NCI-H128 (cell line): ENCODE data around the gene C2CD4D.
"Not testable (repeated sequence)": the region's sequence is repeated elsewhere in the genome, so short reads cannot be mapped to it uniquely, and the experiment has no call there.

Experiments used
- DNase-seq: peaks from one replicate; lab custom pipeline; 2025; ENCODE audit not compliant: unreplicated experiment; lab: John Stamatoyannopoulos, UW

Gene C2CD4D

GRCh38 chr1:151858886-151859665, 19.5 kb upstream of the C2CD4D start:
- DNase-seq = no peak

- DNase-seq = no peak
Observed at GRCh38 chr1:151858030-151858746, 18.6 kb upstream of the C2CD4D start.

GRCh38 chr1:151855933-151856332, 16.3 kb upstream of the C2CD4D start:
- no peak for DNase-seq

GRCh38 chr1:151855516-151855915, 15.9 kb upstream of the C2CD4D start:
- not testable (repeated sequence) for DNase-seq

GRCh38 chr1:151854658-151855057, 15.0 kb upstream of the C2CD4D start:
- no peak for DNase-seq

DNA sequence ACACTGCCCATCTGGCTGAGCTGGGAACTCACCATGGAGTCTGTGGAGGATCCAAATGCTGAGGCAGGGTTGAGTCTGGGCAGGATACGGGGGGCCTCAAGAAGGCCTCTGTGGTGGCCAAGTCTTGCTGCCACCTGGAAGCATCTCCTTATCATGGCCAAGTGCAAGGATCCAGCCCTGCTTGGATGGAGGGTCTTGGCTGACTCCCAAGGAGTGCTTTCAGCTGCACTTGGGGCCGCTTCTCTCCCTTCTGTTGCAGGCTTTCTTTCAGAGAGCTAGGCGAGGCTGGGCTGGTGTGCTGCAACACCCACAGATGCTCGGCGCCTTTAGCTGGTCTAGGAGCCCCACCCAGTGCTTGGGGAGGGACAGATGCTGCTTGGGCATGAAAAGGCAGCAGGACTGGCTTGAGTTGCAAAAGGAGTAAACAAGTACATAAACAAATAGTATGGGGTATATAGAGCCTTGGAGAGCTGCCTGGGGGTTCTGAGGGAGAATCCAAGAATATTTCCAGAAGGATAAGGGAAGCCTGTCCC, 13.9 kb upstream of the C2CD4D start, which contains the start of gene THEM5:
Gene THEM5, minus strand, starts transcription at position 302 of the 533 bp plus-strand sequence. Its CDS starts 147 bp downstream, at position 155.
- no peak for DNase-seq

DNA sequence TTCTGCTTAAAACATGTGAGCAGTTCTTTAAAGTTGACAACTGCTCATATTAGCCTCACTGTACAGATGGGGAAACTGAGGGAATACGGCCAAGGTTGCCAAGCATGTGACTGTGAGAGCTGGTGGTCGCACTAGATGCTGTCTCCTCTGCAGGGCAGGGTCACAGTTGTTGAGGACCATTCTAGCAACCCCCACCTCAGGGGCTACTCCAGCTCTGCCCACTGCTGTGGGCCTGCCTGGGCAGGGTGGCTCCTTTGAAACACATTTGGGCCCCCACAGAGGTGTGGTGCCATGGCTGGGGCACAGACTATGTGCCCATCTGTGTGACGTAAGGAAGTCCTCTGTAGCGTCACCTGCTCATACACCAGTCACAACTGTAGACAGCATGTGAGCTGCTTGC, 13.1 kb upstream of the C2CD4D start:
- no peak for DNase-seq

DNA sequence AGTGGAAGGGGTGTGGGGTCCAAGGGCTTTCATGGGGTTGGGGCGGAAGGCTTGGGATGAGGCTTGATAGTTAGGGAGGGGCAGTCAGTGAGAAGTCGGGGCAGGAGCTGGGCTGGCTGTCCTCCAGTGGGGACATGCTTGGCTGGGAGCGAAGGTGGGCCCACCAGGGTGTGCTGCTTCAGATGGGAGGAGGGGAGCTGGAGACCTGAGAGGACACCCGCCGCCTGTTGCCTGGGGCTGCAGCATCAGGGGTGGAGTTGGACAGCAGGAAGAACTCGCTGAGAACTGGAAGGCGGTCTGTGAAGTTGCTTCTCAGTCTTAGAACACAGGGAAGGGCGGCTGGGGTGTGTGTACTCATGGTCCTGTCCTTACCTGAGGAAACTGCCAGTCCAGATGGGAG, 12.3 kb upstream of the C2CD4D start:
- DNase-seq = no peak

DNA sequence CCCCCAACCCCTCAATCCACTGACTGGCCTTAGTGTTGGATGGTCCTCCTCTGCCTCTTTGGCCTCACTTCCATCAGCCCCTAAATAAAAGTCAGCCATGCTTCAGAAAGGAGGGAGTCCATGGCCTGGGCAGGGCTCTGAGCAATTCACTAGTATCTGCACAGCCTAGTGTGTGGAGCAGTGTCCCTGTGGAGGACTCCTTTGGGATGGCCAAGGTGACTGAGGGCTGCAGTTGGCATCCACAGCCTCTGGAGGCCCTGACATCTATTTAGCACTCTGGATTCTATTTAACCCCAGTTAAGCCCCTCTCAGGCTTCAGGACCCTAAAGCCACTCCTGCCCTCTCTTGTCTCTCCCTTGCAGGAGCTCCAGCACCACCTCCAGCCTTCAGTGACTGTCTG, 10.3 kb upstream of the C2CD4D start:
- no peak for DNase-seq

DNA sequence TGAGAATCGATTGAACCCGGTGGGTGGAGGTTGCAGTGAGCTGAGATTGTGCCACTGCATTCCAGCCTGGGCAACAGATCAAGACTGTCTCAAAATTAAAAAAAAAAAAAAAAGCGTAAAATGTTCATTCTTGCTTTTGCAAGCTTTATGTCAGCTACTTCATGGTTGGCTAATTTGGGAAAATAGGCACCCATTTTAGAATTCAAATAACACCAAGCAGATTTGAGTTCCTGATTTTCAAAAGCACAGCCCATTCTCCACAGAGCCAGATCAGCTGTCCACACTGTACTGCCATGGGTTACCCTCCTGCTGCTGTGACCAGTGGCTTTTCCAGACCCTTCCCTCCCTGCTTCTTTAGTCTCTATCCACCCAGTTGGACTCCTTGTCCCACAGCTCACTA, 9.5 kb upstream of the C2CD4D start:
- DNase-seq = no peak

DNA sequence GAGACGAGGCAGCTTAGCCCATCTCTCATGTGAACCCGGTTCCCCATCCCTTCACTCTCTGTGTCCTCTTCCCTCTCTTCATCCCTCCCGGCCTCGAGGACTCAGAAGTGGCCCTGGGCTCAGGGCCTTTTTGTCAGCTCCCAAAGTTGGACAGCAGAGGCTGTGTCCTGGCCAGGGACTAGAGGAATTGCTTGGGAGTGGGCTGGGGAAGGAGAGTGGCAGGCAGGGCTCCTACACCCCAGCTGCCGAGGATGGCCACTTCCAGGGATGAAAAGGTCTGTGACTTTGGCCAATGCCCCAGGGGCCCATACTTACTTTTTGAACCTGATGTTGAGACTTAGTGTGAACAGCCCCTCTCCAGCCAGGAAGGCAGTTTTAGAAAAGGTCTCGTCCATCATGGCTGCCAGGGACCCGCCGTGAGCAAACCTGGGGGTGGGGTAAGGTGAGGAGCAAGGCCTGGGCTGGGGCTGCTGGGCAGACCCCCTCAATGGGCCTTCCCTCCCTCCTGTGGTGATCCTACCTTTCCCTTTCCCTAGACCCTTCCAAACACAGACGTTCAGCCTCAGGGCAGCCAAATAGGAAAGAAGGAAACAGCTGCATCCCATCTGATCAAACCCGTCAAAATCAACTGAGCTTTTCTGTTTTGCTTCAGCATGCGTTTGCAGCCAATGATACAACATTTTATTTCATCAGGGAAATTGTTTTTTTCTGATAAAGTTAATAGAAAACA, 8.4 kb upstream of the C2CD4D start:
- DNase-seq = no peak

- DNase-seq = no peak
Observed at GRCh38 chr1:151846686-151847237, 7.1 kb upstream of the C2CD4D start.

- no peak for DNase-seq
Observed at GRCh38 chr1:151846062-151846568, 6.5 kb upstream of the C2CD4D start.

DNA sequence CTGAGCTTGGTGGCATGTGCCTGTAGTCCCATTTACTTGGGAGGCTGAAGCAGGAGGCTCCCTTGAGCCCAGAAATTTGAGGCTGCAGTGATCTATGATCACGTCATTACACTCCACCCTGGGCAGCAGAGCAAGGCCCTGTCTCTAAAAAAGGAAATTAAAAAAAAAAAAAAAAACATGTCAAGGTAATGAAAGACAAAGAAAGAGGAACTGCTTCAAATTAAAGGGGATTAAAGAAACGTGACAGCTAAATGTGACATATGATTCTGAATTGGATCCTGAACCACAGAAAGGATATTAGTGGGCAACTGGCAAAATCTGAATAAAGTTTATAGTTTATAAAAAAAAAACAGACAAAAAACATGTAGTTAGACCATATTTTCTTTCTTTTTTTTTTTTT, 3.8 kb upstream of the C2CD4D start:
- no peak for DNase-seq

GRCh38 chr1:151841141-151841540, 1.5 kb upstream of the C2CD4D start:
- no peak for DNase-seq

DNA sequence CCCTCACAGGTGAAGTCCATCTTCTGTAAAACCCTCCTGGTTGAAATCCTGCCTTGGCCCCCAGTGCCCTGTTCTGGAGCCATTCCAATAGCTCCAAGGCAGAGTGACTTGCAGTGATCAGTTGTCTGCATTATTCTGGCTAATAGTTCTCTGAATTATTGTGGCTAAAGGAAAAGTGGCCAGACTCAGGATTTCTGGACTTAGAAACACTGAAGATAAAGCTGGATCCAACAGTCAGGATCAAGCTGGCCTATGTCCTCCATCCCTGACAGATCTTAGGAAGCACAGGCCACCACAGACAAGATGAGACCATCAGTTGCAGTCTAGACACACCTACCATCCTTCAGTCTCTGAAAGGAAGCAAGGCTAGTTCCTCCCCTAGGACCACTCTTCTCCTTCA, 801 bp upstream of the C2CD4D start:
- DNase-seq = no peak

DNA sequence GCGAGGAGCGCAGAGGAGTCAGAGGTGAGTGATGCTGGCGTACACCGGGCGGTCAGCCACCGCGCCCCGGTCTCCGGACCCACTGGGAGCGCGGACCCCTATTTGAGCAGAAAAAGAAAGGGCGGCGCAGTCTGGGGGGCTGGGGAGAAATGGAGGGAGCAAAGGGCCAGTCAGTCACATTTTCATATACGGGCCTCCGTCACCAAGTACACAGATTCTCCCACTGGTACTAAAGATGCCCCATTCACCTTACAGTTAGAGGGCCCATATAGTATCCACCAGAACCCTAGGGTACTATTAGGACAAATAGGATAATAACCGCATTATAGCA, 573 bp downstream of the C2CD4D start:
- DNase-seq = no peak

- DNase-seq = no peak
Observed at GRCh38 chr1:151838222-151839081, 1.2 kb downstream of the C2CD4D start.

GRCh38 chr1:151837884-151838221, 1.8 kb downstream of the C2CD4D start:
- DNase-seq = no peak

- no peak for DNase-seq
Observed at GRCh38 chr1:151837197-151837596, 2.4 kb downstream of the C2CD4D start.
